Right cardiac atrium (tissue), 5 donors: ENCODE results near the gene SHLD3. TPM values are rescaled to one million over a fixed set of nuclear protein-coding genes. Genes with fewer than 3 reads are reported as not detected.

ENCODE experiments used
- polyA plus RNA-seq: library from polyadenylated mRNA; stranded (reverse); fragments of 200-250 nt; gene quantifications from one replicate; pipeline ENCODE4 v1.2.3, GENCODE V29; 2013
- total RNA-seq, 4 donors: library from RNA; stranded (reverse); fragmentation: NEBNext Ultra II Directional; extraction: Animal tissue kit (Norgen Biotek cat#: 25700); gene quantifications; one replicate each; pipeline ENCODE4 v1.2.1, GENCODE V29; 2021
- donor health status: healthy with polysubstance abuse.
- donor health status: DM: no; HTN: yes; CAD: no.
- donor health status: DM: no; HTN: no; CAD: no.
- donor health status: DM: no; HTN: yes; CAD: no; lungs with severe emphysema.
- donor health status: DM: yes; HTN: yes; CAD: no.

SHLD3 gene
- total and polyA plus RNA-seq, 5 donors = 1.5 to 2.6 (median 2.1) TPM

Other genes with a start within 250 kb of the SHLD3 start
- gene ADAMTS6, start 143.1 kb upstream of the SHLD3 start, total RNA-seq = 1 to 10 TPM in 3 of 4 donors, under 1 TPM in 1; 0.86 to 1.8 (median 1.1) TPM
- 0.29 TPM for gene ADAMTS6, start 143.1 kb upstream of the SHLD3 start, polyA plus RNA-seq
- 1 to 10 TPM in 1 of 4 donors, under 1 TPM in 3; 0.28 to 1.1 (median 0.87) TPM for gene CENPK, start 61.9 kb upstream of the SHLD3 start, total RNA-seq
- 0.34 TPM for gene CENPK, start 61.9 kb upstream of the SHLD3 start, polyA plus RNA-seq
- 10 to 100 TPM; 19.8 to 23.1 (median 20.9) TPM for gene PPWD1, start 61.7 kb upstream of the SHLD3 start, total RNA-seq
- gene PPWD1, start 61.7 kb upstream of the SHLD3 start, polyA plus RNA-seq = 14.5 TPM
- 10 to 100 TPM; 14.0 to 19.1 (median 18.5) TPM for gene TRIM23, start 694 bp upstream of the SHLD3 start, total RNA-seq
- 6.5 TPM for gene TRIM23, start 694 bp upstream of the SHLD3 start, polyA plus RNA-seq
- gene TRAPPC13, start within 50 bp of the SHLD3 start, total RNA-seq = 10 to 100 TPM; 20.8 to 23.9 (median 21.8) TPM
- gene TRAPPC13, start within 50 bp of the SHLD3 start, polyA plus RNA-seq = 14.6 TPM
- 10 to 100 TPM in 1 of 4 donors, 1 to 10 TPM in 3; 8.7 to 10.2 (median 9.4) TPM for gene SGTB, start 97.1 kb downstream of the SHLD3 start, total RNA-seq
- gene SGTB, start 97.1 kb downstream of the SHLD3 start, polyA plus RNA-seq = 2.6 TPM
- 10 to 100 TPM in 3 of 4 donors, 1 to 10 TPM in 1; 8.5 to 11.9 (median 11.3) TPM for gene NLN, start 97.2 kb downstream of the SHLD3 start, total RNA-seq
- gene NLN, start 97.2 kb downstream of the SHLD3 start, polyA plus RNA-seq = 2.3 TPM